Neural progenitor cell (in vitro differentiated cells): ENCODE results near the gene DLK1.

ENCODE experiments used
- CTCF ChIP-seq: fragments of 200-600 bp; sonication (generic); IDR thresholded peaks from 2 replicates; pipeline ENCODE4 v1.5.1; 2017; ENCODE audit warnings: antibody characterized with exemption, mild to moderate bottlenecking
- EZH2 ChIP-seq: fragments of 200-600 bp; sonication (generic); IDR thresholded peaks from 2 replicates; pipeline ENCODE4 v1.6.1; 2017; ENCODE audit warnings: antibody characterized with exemption, mild to moderate bottlenecking, moderate library complexity
- EZH2phosphoT487 ChIP-seq: fragments of 200-600 bp; sonication (generic); IDR thresholded peaks from 2 replicates; pipeline ENCODE4 v1.6.1; 2017; ENCODE audit warnings: antibody characterized with exemption

GRCh38 chr14:100780246-100780645 is 53.6 kb downstream of the DLK1 start:
- no peak for TF ChIP-seq CTCF
- no peak for TF ChIP-seq EZH2phosphoT487
- no peak for TF ChIP-seq EZH2
